ENCODE measurements around the gene GJA1. TPM values are rescaled to one million over a fixed set of nuclear protein-coding genes. Genes with fewer than 3 reads are reported as not detected.

GJA1 gene
- polyA plus RNA-seq, 1 of the 3 experiments (the other 2 are of a cell fraction) = 23.5 TPM

DNA sequence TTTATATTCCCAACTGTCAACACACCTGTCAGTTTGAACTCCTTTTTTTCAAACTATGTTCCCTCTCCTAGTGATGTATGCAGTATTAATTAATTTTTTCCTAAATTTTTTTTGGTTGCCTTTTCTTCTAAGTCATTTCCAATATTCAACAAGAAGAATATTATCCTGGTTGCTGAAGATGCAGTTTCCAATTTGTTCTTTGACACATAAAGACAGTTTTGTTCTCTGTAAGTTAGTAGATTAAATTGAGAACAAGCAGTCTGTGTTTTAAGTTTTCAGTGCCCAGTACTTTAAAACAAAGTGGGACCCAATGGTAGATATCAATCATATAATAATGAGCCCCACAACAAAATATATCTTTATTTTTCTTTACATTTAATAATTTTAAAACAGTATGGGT is 47.3 kb downstream of the GJA1 start:
- H3F3A ChIP-seq (replicated peaks; ENCODE audit: insufficient read depth) = peaks cover 11% of the 10 kb centered on the region
- TF ChIP-seq, protein P1, sequence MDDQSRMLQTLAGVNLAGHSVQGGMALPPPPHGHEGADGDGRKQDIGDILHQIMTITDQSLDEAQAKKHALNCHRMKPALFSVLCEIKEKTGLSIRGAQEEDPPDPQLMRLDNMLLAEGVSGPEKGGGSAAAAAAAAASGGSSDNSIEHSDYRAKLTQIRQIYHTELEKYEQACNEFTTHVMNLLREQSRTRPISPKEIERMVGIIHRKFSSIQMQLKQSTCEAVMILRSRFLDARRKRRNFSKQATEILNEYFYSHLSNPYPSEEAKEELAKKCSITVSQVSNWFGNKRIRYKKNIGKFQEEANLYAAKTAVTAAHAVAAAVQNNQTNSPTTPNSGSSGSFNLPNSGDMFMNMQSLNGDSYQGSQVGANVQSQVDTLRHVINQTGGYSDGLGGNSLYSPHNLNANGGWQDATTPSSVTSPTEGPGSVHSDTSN (IDR thresholded peaks at IDR 0.05) = no peak
- TF ChIP-seq MXI1 (IDR thresholded peaks at IDR 0.05; ENCODE audit: low read depth, low read length) (no peak), RCOR1 (IDR thresholded peaks at IDR 0.05; ENCODE audit: low read length) (no peak), RAD21 (IDR thresholded peaks at IDR 0.05; ENCODE audit: low read length) (no peak), EP300 (IDR thresholded peaks at IDR 0.05; ENCODE audit: borderline replicate concordance in 1 of 2, low read depth in 1 of 2, low read length in 1 of 2) (no peak), NRF1 (IDR thresholded peaks at IDR 0.05; ENCODE audit: low read depth, low read length) (no peak), NFIC (IDR thresholded peaks at IDR 0.05; ENCODE audit: borderline replicate concordance) (no peak), RFX5 (IDR thresholded peaks at IDR 0.05; ENCODE audit: low read length) (no peak), FOSL2 (IDR thresholded peaks at IDR 0.05; ENCODE audit: borderline replicate concordance, low read depth) (no peak), FOXJ3 (CRISPR knock-in tag; IDR thresholded peaks at IDR 0.05) (no peak), TAF1 (IDR thresholded peaks at IDR 0.05; ENCODE audit: borderline replicate concordance, low read depth, low read length) (no peak), JUND (IDR thresholded peaks at IDR 0.05) (no peak), EZH2phosphoT487 (IDR thresholded peaks at IDR 0.05; ENCODE audit: borderline replicate concordance, low read depth) (no peak), CHD2 (IDR thresholded peaks at IDR 0.05; ENCODE audit: low read length, partially characterized antibody) (no peak)
- TF ChIP-seq, protein P2, sequence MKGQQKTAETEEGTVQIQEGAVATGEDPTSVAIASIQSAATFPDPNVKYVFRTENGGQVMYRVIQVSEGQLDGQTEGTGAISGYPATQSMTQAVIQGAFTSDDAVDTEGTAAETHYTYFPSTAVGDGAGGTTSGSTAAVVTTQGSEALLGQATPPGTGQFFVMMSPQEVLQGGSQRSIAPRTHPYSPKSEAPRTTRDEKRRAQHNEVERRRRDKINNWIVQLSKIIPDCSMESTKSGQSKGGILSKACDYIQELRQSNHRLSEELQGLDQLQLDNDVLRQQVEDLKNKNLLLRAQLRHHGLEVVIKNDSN (IDR thresholded peaks at IDR 0.05; ENCODE audit: borderline replicate concordance, low read depth) = no peak
- TF ChIP-seq, protein P3, sequence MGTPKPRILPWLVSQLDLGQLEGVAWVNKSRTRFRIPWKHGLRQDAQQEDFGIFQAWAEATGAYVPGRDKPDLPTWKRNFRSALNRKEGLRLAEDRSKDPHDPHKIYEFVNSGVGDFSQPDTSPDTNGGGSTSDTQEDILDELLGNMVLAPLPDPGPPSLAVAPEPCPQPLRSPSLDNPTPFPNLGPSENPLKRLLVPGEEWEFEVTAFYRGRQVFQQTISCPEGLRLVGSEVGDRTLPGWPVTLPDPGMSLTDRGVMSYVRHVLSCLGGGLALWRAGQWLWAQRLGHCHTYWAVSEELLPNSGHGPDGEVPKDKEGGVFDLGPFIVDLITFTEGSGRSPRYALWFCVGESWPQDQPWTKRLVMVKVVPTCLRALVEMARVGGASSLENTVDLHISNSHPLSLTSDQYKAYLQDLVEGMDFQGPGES (IDR thresholded peaks at IDR 0.05; ENCODE audit: low read depth, low read length) = no peak
- TF ChIP-seq, protein P4, sequence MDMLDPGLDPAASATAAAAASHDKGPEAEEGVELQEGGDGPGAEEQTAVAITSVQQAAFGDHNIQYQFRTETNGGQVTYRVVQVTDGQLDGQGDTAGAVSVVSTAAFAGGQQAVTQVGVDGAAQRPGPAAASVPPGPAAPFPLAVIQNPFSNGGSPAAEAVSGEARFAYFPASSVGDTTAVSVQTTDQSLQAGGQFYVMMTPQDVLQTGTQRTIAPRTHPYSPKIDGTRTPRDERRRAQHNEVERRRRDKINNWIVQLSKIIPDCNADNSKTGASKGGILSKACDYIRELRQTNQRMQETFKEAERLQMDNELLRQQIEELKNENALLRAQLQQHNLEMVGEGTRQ (IDR thresholded peaks at IDR 0.05; ENCODE audit: borderline replicate concordance, low read depth, low read length) = no peak
- TF ChIP-seq, protein P5, sequence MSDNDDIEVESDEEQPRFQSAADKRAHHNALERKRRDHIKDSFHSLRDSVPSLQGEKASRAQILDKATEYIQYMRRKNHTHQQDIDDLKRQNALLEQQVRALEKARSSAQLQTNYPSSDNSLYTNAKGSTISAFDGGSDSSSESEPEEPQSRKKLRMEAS (IDR thresholded peaks at IDR 0.05; ENCODE audit: low read depth) = no peak
- no peaks in the 10 kb centered on the region for H3K36me3 ChIP-seq (replicated peaks in 1 of 2; ENCODE audit: control insufficient read depth in 1 of 2, insufficient read depth in 2 of 2, low read length in 1 of 2)
- CTCF ChIA-PET = no interaction called here
- no peak for DNase-seq
- no peaks in the 10 kb centered on the region for H3K9me2 ChIP-seq
- H3K9ac ChIP-seq = no peak overlapping the region
- H3K79me2 ChIP-seq (ENCODE audit: insufficient read depth) = no peaks in the 10 kb centered on the region
- peak overlapping the region in 1 of 2 experiments; percentile 66; a peak in 2 of 4 replicates for H3K27ac ChIP-seq (ENCODE audit: low read depth in 2 of 2, low read length in 1 of 2)
- no peak overlapping the region for H2AFZ ChIP-seq (ENCODE audit: low read depth)
- POLR2A ChIA-PET = no interaction called here
- H3K9me3 ChIP-seq = no peaks in the 10 kb centered on the region
- no peaks in the 10 kb centered on the region for H3K27me3 ChIP-seq (ENCODE audit: insufficient read depth)
- H3K4me1 ChIP-seq (ENCODE audit: control insufficient read depth in 1 of 2, insufficient read depth in 2 of 2, low read depth in 1 of 2, low read length in 1 of 2) = peaks cover 0 to 4% of the 10 kb centered on the region in 2 experiments; a peak in 1 of 4 replicates
- no peak overlapping the region for H3K4me2 ChIP-seq
- no peaks in the 10 kb centered on the region for H4K20me1 ChIP-seq (ENCODE audit: insufficient read depth)
- no peak overlapping the region for H3K4me3 ChIP-seq (ENCODE audit: low read depth in 2 of 2, low read length in 1 of 2)

All from SK-N-SH (cell line).